Fibroblast of skin of back (primary cell): Measurements from ENCODE around the gene MUSK.
"Not testable (repeated sequence)": the region's sequence is repeated elsewhere in the genome, so short reads cannot be mapped to it uniquely, and the experiment has no call there.

Experiments used
- DNase-seq: peaks from one replicate; pipeline ENCODE4 v3.0.0-alpha.2; 2013

MUSK gene

GRCh38 chr9:110812886-110813285 lies 144.3 kb downstream of the MUSK start:
- DNase-seq = no peak

GRCh38 chr9:110814159-110814558 lies 145.6 kb downstream of the MUSK start:
- DNase-seq = peak; percentile 21

DNA sequence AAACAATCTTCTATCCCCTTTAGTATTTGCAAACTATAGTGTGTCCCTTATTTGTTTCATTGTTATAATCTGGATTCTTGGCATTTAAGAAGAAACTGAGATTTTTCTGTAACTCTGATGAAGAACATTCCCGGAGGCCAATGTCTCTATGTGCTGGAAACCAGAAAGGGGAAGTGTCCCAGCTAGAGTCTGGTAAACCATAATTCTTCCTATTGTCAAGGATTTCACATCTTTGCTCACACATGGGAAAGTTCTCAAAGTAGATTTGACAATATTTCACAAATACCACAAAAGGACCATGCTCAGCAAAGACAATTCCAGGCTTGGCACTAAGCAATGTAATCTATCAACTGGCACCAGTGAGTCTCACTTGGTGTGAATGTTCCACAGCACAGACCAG lies 146.8 kb downstream of the MUSK start:
- DNase-seq = no peak

GRCh38 chr9:110820381-110820780 lies 151.8 kb downstream of the MUSK start:
- DNase-seq = no peak

GRCh38 chr9:110821064-110821463 lies 152.5 kb downstream of the MUSK start:
- no peak for DNase-seq

GRCh38 chr9:110825129-110825528 lies 156.5 kb downstream of the MUSK start:
- not testable (repeated sequence) for DNase-seq

DNA sequence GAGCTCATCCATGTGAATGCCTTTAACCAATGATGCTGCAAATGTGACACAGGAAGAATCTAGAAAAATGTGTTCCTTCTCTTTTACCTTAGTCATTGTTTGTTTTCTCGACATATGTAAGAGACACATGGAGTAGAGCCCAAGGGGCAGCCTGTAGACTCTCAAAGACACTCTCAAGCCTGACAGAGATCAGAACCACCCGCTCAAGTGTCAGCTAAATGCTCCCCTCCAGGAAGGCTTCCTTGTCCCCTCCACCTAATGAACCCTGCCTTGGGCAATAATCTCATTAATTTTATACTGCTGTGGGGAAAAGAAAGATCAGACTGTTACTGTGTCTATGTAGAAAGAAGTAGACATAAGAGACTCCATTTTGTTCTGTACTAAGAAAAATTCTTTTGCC lies 157.4 kb downstream of the MUSK start:
- no peak for DNase-seq

DNA sequence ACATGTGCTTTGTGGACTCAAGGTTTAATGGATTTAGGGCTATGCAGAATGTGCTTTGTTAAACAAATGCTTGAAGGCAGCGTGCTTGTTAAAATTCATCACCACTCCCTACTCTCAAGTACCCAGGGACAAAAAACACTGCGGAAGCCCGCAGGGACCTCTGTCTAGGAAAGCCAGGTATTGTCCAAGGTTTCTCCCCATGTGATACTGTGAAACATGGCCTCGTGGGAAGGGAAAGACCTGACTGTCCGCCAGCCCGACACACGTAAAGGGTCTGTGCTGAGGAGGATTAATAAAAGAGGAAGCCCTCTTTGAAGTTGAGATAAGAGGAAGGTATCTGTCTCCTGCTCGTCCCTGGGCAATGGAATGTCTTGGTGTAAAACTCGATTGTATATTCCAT lies 157.8 kb downstream of the MUSK start:
- DNase-seq = not testable (repeated sequence)

DNA sequence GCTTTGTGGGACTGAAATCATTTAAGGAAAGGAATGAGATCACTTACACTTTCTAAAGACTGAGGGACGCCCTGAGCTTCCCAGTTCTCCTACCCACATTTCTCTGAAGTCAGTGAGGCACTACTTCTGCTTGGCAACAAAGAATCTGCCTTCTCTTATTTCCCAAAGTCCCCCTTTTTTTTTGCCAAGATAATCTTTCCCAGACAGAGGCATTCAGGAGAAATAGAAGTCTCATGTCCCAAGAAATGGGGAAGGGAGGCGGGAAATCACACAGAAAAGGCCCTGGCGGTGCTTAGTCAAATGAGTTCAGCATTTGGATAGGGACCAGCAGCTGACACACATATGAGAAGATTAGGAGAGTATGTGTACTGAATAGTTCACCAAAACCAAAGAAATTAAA lies 159.7 kb downstream of the MUSK start:
- peak; percentile 69 for DNase-seq

GRCh38 chr9:110830495-110830894 lies 161.9 kb downstream of the MUSK start:
- DNase-seq = no peak

DNA sequence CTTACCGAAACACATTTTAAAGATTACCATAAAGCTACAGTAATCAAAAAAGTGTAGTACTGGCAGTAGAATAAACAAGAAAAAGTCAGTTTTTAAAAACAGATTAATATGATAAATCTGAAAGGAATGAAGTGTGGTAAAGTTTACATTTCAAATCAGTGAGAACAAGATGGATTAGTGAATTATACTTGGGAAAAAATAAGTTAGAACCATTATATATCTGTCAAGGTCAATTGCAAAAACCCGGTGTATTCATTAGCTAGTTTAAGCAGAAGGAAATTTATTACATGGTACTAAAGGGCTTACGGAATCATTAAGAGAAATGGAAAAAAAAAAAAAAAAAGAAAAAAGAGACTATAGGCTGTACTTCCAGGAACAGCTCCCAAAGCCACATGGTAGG lies 164.3 kb downstream of the MUSK start:
- peak; percentile 25 for DNase-seq

DNA sequence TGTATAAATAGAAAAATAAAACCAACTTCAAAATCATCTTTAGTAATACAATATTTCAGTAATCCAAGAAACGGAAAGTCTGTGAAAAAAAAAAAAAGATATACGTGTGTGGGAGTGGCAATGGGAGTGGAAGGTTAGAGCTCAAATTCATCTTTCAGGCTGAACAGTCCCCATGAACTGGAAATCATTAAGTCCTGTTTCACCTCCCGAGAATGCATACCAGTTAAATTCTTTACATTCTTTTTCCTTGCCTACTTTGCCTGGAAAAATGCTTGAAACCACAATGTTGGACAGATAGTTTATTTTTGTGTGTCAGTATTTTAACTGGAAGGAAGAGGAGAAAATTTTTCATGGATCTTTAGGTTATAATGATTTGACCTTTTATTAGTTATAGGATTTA lies 166.8 kb downstream of the MUSK start:
- peak; percentile 96 for DNase-seq

- DNase-seq = peak; percentile 42
Measured at GRCh38 chr9:110835859-110836271, 167.3 kb downstream of the MUSK start.

DNA sequence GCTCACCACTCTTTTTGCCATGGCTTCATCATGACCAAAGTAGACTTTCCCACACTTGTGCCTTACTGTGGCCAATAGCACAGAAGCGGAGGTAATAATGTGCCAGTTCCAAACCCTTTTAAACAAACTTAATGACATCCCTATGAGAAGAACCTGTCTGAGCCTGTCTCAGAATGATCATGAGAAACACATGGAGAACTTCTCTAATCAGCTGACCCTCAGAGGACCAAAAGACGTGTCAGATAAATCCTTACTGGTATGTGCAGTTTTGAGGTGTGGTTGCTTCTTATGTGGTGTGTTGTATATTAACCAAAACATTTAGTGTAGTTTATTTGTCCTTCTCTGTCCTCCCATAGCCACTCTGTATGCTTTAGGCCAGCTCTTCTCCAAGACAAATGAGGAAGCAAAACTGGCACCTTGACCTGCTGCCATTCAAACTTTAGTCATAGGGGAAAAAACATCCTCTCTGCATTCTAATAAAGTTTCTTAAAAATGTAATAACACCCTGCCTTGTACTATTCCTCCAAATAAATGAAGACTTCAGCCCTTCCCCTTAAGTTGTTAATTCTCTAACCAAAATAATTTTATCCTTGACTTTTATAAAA lies 168.9 kb downstream of the MUSK start:
- no peak for DNase-seq

DNA sequence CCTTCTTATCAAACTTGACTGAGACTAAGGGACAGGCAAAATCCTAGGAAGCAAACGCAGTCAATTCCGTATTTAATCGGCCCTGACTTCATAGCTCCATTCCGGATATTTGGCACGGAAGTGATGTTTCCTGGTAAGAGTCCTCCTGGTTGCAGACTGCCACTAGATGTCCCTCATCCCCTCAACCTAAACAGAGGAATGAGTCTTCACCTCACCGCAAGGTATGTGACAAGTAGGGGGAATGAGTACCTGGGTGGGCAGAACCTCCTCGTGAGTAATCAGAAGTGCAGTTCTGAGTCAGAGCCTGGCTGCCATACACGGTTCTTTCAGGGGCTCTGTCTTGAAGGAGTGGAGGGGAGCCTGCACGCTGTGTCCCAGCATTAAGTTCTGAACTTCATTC lies 173.6 kb downstream of the MUSK start:
- no peak for DNase-seq

DNA sequence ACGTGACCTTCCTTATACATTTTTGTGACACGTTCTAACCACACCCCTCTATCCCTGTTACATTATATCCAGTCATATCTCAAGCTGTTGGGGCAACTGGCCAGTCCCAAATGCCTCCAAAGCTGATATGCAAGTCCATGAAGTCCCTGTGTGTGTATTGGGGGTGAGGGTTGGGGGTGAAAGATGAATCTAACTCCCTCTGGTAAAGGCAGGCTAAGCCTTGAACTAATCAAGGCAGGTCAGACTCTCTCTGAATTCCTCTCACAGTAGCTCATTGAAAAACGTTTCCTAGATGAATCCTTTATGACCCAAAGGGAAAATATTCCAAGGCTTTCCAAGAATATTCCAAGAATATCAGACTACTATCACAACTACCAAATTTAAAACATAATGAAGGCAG lies 174.4 kb downstream of the MUSK start:
- DNase-seq = peak; percentile 74

DNA sequence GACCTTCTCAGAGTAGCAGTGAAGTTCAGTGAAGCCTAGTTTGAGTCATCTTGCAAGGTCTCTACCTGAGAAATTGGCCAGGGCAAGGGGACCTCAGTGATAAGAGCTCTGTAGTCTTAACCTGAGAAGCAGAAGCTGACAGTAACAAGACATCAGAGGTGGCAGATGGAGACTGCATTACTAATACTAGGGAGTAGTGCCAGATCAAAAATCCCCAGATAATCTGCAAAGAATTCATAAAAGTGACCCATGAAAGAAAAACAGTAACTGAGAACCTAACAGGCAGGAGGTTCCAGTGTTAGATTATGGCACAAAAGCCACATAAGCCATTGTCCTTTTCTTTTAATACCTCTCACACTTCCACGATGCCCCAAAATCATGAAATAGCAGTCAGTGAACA lies 175.5 kb downstream of the MUSK start:
- DNase-seq = peak; percentile 46

DNA sequence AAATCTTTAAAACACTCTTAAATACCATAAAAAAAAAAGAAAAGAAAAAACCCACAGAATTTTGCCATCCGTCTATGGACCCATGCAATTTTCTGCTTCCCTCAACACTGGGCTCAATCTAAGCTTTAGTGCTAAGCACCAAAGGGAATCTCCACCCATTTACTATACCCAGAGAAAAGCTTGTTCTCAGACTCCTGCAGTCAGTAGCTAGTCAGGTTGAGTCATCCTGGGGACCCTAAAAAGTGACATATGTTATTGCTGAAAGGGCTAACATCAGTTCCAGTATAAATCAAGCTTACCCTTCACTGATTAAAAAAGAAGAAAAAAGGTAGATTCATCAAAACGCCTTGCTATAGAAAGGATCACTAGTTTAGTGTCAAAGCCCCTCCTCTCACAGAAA lies 177.6 kb downstream of the MUSK start:
- no peak for DNase-seq

GRCh38 chr9:110847671-110848070 lies 179.1 kb downstream of the MUSK start:
- peak; percentile 40 for DNase-seq

DNA sequence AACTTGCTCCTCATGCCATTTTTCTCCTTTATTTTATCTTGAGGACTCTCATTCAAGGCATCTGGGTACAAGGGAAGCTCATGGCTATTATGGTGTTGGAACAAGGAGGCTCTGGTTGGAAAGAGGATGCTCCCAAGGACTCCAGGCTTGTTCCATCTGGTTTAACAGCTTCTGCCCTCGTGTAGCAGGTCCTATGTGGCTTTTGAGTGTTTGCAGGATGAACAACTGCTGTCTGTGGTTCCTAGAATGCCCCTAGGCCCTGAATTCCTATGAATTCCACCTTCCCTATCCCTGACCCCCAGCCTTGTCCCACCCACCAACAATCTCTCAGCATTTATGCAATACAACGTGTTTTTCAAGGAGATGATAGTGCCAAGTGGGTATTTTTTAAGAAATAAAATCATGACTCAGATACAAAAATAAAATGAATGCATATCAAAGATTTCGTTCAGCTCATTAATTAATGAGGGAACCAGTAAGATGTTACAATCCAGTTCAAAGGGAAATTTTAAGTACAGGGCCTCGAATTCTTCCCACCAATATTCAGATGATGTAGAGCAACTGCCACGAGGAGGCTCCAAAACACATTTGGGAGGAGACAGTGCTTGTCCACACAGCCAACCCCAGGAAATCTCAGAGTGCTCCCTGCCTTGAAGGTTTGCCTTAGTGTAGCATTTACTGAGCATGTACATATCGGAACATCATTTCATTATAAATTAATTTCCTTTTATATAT lies 182.0 kb downstream of the MUSK start:
- DNase-seq = no peak
